ENCODE results near the gene DYNLRB2. TPM values are rescaled to one million over a fixed set of nuclear protein-coding genes. Genes with fewer than 3 reads are reported as not detected.
A peak's percentile ranks its signal among the peaks of the same experiment; 100 is the strongest.

Gene DYNLRB2
- total and polyA plus RNA-seq, 2 of the 13 experiments (the other 11 are each of a cell fraction or from before 2014, with no cell fraction given): not detected

GRCh38 chr16:80540516-80541305 is at the start of gene DYNLRB2 (continued):
- no peak for TF ChIP-seq ZNF512 (CRISPR knock-in tag; IDR thresholded peaks at IDR 0.05)
- 0 out of 2 replicates have a peak, but pooled peaks have one; percentile 52 for TF ChIP-seq PAWR (CRISPR knock-in tag; IDR thresholded peaks at IDR 0.05; ENCODE audit: borderline replicate concordance)
- TF ChIP-seq ZNF773 (CRISPR knock-in tag; IDR thresholded peaks at IDR 0.05; ENCODE audit: borderline replicate concordance): no peak
- TF ChIP-seq ZBTB7A (CRISPR knock-in tag; IDR thresholded peaks at IDR 0.05): no peak
- 0 out of 2 replicates have a peak, but pooled peaks have one; percentile 41 for TF ChIP-seq ZNF800 (CRISPR knock-in tag; IDR thresholded peaks at IDR 0.05)
- no peak for TF ChIP-seq STAT5B (CRISPR knock-in tag; IDR thresholded peaks at IDR 0.05)
- no peak for TF ChIP-seq ZNF382 (CRISPR knock-in tag; IDR thresholded peaks at IDR 0.05; ENCODE audit: borderline replicate concordance)
- TF ChIP-seq ZNF580 (CRISPR knock-in tag; IDR thresholded peaks at IDR 0.05; ENCODE audit: borderline replicate concordance, low read depth): peak; percentile 78
- TF ChIP-seq ZSCAN31 (CRISPR knock-in tag; IDR thresholded peaks at IDR 0.05; ENCODE audit: low read depth): no peak; the same call in 1 of the 2 replicates
- TF ChIP-seq RAD51 (IDR thresholded peaks at IDR 0.05; ENCODE audit: borderline replicate concordance): no peak
- TF ChIP-seq ZNF547 (CRISPR knock-in tag; IDR thresholded peaks at IDR 0.05): no peak; the same call in 1 of the 2 replicates
- no peak for TF ChIP-seq ZNF484 (CRISPR knock-in tag; IDR thresholded peaks at IDR 0.05; ENCODE audit: borderline replicate concordance, low read depth)
- peak; percentile 48; the same call in 1 of the 2 replicates for TF ChIP-seq BRCA1 (CRISPR knock-in tag; IDR thresholded peaks at IDR 0.05)
- no peak for TF ChIP-seq ZNF784 (CRISPR knock-in tag; IDR thresholded peaks at IDR 0.05; ENCODE audit: borderline replicate concordance)
- peak; percentile 50; the same call in 1 of the 2 replicates for TF ChIP-seq BRF2 (CRISPR knock-in tag; IDR thresholded peaks at IDR 0.05)
- peak; percentile 57 for TF ChIP-seq ZBTB33 (CRISPR knock-in tag; IDR thresholded peaks at IDR 0.05)
- TF ChIP-seq ZNF749 (CRISPR knock-in tag; IDR thresholded peaks at IDR 0.05; ENCODE audit: borderline replicate concordance): no peak
- TF ChIP-seq FOXA3 (CRISPR knock-in tag; IDR thresholded peaks at IDR 0.05): peak; percentile 91
- TF ChIP-seq RXRB (CRISPR knock-in tag; IDR thresholded peaks at IDR 0.05; ENCODE audit: borderline replicate concordance): peak; percentile 63
- peak; percentile 53; the same call in 1 of the 2 replicates for TF ChIP-seq PHF8 (CRISPR knock-in tag; IDR thresholded peaks at IDR 0.05)

All from HepG2 (cell line).